Measurements from ENCODE around the gene ASIC2. TPM values are rescaled to one million over a fixed set of nuclear protein-coding genes. Genes with fewer than 3 reads are reported as not detected.

ASIC2 gene
- total RNA-seq, result 1 to 10 TPM; 3.0 to 3.3 TPM
- polyA plus RNA-seq (2013, experiment 1 of 2), result 0.89 TPM
- 1.3 TPM for polyA plus RNA-seq (2013, experiment 2 of 2)
- long read RNA-seq, experiment 1, partial matches to known transcripts, result 0 of 1 reads
- long read RNA-seq, experiment 1, other reads (novel, unspliced or antisense), result 1 of 1 reads
- long read RNA-seq, experiment 2, partial matches to known transcripts, result 0 of 14 reads
- long read RNA-seq, experiment 2, other reads (novel, unspliced or antisense), result 14 of 14 reads
- long read RNA-seq, experiment 3, partial matches to known transcripts, result 1 of 7 reads
- long read RNA-seq, experiment 3, other reads (novel, unspliced or antisense), result 5 of 7 reads
- long read RNA-seq, experiment 4, partial matches to known transcripts, result 0 of 8 reads
- long read RNA-seq, experiment 4, other reads (novel, unspliced or antisense), result 8 of 8 reads

DNA sequence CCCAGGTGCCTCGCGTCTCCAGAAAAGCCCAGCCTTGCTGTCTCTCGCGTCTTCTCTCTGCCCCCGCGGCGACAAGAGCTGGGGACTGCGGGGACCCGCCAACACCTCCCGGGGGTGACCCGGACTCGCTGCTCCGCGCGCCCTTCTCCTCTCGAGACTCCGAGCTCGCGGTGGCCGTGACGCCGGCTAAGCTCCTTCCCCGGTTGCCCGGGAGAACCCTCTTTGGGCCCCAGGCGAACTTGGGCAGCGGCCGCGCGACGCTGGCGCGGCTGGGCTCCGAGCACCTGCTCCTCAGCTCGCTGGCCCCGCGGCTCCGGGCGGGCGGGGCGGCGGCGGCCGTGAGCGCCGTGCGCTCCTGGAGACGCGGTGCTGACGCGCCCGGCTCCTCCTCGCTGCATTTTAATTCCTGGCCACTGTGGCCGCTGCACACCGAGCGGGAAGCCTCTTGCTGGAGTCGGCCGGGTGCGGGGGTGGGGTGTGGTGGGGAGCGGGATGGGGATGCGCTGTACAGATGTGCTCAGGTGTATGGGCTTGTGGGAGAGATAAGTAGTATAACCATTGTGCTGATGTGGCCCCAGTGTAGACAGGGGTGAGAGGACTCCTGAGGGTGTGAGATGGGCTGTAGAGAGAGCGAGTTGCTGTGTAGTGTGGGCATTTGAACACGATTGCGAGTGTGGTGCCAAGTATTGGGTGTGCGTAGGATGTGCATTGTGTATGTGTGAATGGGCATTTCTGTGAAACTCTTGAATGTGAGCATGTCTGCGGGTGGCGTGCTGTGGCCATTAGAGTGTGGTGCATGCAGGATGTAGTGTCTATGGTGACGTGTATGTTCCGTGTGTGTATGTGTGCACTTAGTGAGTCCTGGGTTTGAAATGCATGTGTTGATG is at the start of gene ASIC2:
ASIC2 (minus strand) TSS at position 315 of the 887 bp plus-strand sequence.
- Mint-ChIP-seq H3K4me1 (peaks cover 8% of the 10 kb centered on the region), H3K27ac (no peak within 1 kb of the TSS), H3K36me3 (ENCODE audit: low read depth) (no peaks in the 10 kb centered on the region), H3K4me3 (peak within 1 kb of the TSS; percentile 45), H3K27me3 (ENCODE audit: insufficient read depth) (peaks cover 83% of the 10 kb centered on the region), H3K9me3 (no peaks in the 10 kb centered on the region)
- 11 to 29% methylated on average over 16 to 68 of the region's 68 CpGs for whole genome bisulfite sequencing, 2 experiments (ENCODE audit: insufficient coverage in 1 of 2, insufficient read length in 1 of 2)
- Histone ChIP-seq H3K9me3 (ENCODE audit: control insufficient read depth, low read length) (no peaks in the 10 kb centered on the region), H3K4me1 (ENCODE audit: control insufficient read depth, insufficient read depth, low read length) (no peaks in the 10 kb centered on the region), H3K27ac (ENCODE audit: low read depth, low read length) (no peak within 1 kb of the TSS), H3K36me3 (ENCODE audit: control insufficient read depth, insufficient read depth, low read length) (no peaks in the 10 kb centered on the region), H3K4me3 (ENCODE audit: low read length) (peak within 1 kb of the TSS; percentile 73), H3K27me3 (ENCODE audit: control insufficient read depth, insufficient read depth, low read length, poor library complexity, severe bottlenecking) (peaks cover 83% of the 10 kb centered on the region), H3K9ac (ENCODE audit: extremely low read depth, low read length, poor library complexity, severe bottlenecking) (no peak within 1 kb of the TSS)
- TF ChIP-seq, protein P1, sequence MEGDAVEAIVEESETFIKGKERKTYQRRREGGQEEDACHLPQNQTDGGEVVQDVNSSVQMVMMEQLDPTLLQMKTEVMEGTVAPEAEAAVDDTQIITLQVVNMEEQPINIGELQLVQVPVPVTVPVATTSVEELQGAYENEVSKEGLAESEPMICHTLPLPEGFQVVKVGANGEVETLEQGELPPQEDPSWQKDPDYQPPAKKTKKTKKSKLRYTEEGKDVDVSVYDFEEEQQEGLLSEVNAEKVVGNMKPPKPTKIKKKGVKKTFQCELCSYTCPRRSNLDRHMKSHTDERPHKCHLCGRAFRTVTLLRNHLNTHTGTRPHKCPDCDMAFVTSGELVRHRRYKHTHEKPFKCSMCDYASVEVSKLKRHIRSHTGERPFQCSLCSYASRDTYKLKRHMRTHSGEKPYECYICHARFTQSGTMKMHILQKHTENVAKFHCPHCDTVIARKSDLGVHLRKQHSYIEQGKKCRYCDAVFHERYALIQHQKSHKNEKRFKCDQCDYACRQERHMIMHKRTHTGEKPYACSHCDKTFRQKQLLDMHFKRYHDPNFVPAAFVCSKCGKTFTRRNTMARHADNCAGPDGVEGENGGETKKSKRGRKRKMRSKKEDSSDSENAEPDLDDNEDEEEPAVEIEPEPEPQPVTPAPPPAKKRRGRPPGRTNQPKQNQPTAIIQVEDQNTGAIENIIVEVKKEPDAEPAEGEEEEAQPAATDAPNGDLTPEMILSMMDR (conservative IDR thresholded peaks at IDR 0.05), result peak; percentile 27
- DNase-seq, result peak; percentile 91

DNA sequence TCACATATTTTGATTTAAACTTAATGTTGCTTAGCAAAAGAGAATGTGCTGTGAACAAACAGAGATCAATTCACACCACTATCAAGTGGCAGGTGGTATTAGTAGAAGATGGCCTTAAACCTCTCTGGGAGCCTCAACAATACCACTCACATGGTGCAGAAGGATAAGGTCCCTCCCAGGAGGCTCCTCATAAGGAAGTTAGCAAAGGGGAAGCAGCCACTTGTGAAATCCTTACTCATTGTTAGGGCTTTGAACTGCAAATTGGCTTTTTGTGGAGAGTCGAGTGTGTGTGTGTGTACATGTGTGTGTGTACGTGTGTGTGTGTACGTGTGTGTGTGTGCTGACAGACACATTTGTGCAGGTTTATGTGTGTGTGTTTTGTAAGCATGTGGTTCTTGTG is 48.9 kb upstream of the ASIC2 start:
- Mint-ChIP-seq H3K4me3 (no peak overlapping the region), H3K9me3 (no peaks in the 10 kb centered on the region), H3K36me3 (ENCODE audit: low read depth) (no peaks in the 10 kb centered on the region), H3K4me1 (peaks cover 25% of the 10 kb centered on the region), H3K27ac (no peak overlapping the region), H3K27me3 (ENCODE audit: insufficient read depth) (peaks cover 47% of the 10 kb centered on the region)
- H3K4me3 ChIP-seq (ENCODE audit: low read length), result no peak overlapping the region
- H3K9me3 ChIP-seq (ENCODE audit: control insufficient read depth, low read length), result no peaks in the 10 kb centered on the region
- no peak for DNase-seq
- TF ChIP-seq, protein P1 (conservative IDR thresholded peaks at IDR 0.05), result no peak
- no peak overlapping the region for H3K9ac ChIP-seq (ENCODE audit: extremely low read depth, low read length, poor library complexity, severe bottlenecking)
- peaks cover 8% of the 10 kb centered on the region for H3K4me1 ChIP-seq (ENCODE audit: control insufficient read depth, insufficient read depth, low read length)
- no peak overlapping the region for H3K27ac ChIP-seq (ENCODE audit: low read depth, low read length)
- H3K36me3 ChIP-seq (ENCODE audit: control insufficient read depth, insufficient read depth, low read length), result no peaks in the 10 kb centered on the region
- peaks cover 34% of the 10 kb centered on the region for H3K27me3 ChIP-seq (ENCODE audit: control insufficient read depth, insufficient read depth, low read length, poor library complexity, severe bottlenecking)
- WGBS, 2 experiments (ENCODE audit: insufficient coverage in 1 of 2, insufficient read length in 1 of 2), result 70 to 83% methylated on average over 2 to 3 of the region's 3 CpGs

DNA sequence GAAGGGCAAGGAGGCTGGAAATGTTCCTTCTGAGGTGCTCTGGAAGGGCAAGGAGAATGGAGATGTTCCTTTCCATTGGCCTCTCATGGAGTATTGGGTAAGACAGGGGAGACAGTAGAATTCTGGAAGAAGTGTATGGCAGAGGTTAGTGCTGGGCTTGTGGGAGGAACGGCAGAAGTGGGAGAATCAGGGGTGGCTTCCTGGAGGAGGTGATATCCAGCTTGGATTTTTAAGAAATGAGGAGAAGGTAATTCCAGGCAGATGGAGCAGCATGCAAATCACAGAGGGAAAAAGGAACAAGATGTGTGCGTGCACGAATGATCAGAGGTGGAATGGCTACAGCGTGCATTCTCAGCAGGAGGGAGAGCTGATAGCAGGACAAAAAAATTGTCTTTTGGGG is 45.1 kb upstream of the ASIC2 start:
- no peak for DNase-seq
- Histone ChIP-seq H3K4me3 (ENCODE audit: low read length) (no peak overlapping the region), H3K9me3 (ENCODE audit: control insufficient read depth, low read length) (no peaks in the 10 kb centered on the region), H3K27ac (ENCODE audit: low read depth, low read length) (no peak overlapping the region), H3K4me1 (ENCODE audit: control insufficient read depth, insufficient read depth, low read length) (peaks cover 17% of the 10 kb centered on the region), H3K27me3 (ENCODE audit: control insufficient read depth, insufficient read depth, low read length, poor library complexity, severe bottlenecking) (peaks cover 27% of the 10 kb centered on the region), H3K9ac (ENCODE audit: extremely low read depth, low read length, poor library complexity, severe bottlenecking) (no peak overlapping the region), H3K36me3 (ENCODE audit: control insufficient read depth, insufficient read depth, low read length) (no peaks in the 10 kb centered on the region)
- TF ChIP-seq, protein P1 (conservative IDR thresholded peaks at IDR 0.05), result no peak
- H3K4me3 Mint-ChIP-seq, result no peak overlapping the region
- no peak overlapping the region for H3K27ac Mint-ChIP-seq
- no peaks in the 10 kb centered on the region for H3K9me3 Mint-ChIP-seq
- 80 to 89% methylated on average over 4 of the region's 4 CpGs for WGBS, 2 experiments (ENCODE audit: insufficient coverage in 1 of 2, insufficient read length in 1 of 2)
- H3K36me3 Mint-ChIP-seq (ENCODE audit: low read depth), result no peaks in the 10 kb centered on the region
- peaks cover 54% of the 10 kb centered on the region for H3K27me3 Mint-ChIP-seq (ENCODE audit: insufficient read depth)
- peaks cover 41% of the 10 kb centered on the region for H3K4me1 Mint-ChIP-seq

All from endodermal cell (in vitro differentiated cells).